T-helper 2 cell treated with Interferon-gamma antibody and Interleukin-4, amounts not matched to agents 100 ng/mL and 5 ng/mL, for 36 hours (primary cell): ENCODE results near the gene KCNG4. TPM values are rescaled to one million over a fixed set of nuclear protein-coding genes. Genes with fewer than 3 reads are reported as not detected.

Experiments
- total RNA-seq: library from RNA; stranded (reverse); gene quantifications from 2 replicates; pipeline ENCODE4 v1.2.3, GENCODE V29; 2022

Gene KCNG4
- total RNA-seq, 1 donor from 2014 or later: not detected

Other genes starting within 250 kb of the KCNG4 start
- not detected in 2 replicates for gene SLC38A8, start 197.2 kb downstream of the KCNG4 start, total RNA-seq
- 52.9 and 55.6 TPM in 2 replicates for gene MBTPS1, start 123.1 kb downstream of the KCNG4 start, total RNA-seq
- 11.5 and 13.3 TPM in 2 replicates for gene HSDL1, start 94.8 kb downstream of the KCNG4 start, total RNA-seq
- not detected in 2 replicates for gene DNAAF1, start 94.7 kb downstream of the KCNG4 start, total RNA-seq
- gene TAF1C, start 53.0 kb downstream of the KCNG4 start, total RNA-seq: 58.4 and 63.4 TPM in 2 replicates
- gene ADAD2, start 48.9 kb downstream of the KCNG4 start, total RNA-seq: not detected in 2 replicates
- not detected in 2 replicates for gene WFDC1, start 54.9 kb upstream of the KCNG4 start, total RNA-seq
- gene ATP2C2, start 128.5 kb upstream of the KCNG4 start, total RNA-seq: 0.16 TPM in 1 of 2 replicates, not detected in the other